Left colon (tissue), 2 donors: ENCODE measurements around the gene ANKRD53. TPM values are rescaled to one million over a fixed set of nuclear protein-coding genes. Genes with fewer than 3 reads are reported as not detected.
A peak's percentile ranks its signal among the peaks of the same experiment; 100 is the strongest.
"Not testable (repeated sequence)": the region's sequence is repeated elsewhere in the genome, so short reads cannot be mapped to it uniquely, and the experiment has no call there.

Experiments
- ATAC-seq: fragments of 200-7000 bp; cut with Tn5 transposase; one replicate; pipeline ENCODE4 v1.9.1; 2020; ENCODE audit warnings: mild to moderate bottlenecking, moderate library complexity
- DNase-seq, 2 donors: peaks; one replicate each; pipeline ENCODE4 v3.0.0-alpha.2; 2020
- intact Hi-C, 2 donors: fragments of 100-400 bp; cut with DNase I in 1 of 2; cut with micrococcal nuclease in 1 of 2; formaldehyde crosslinking; loops; one replicate each; pipeline versions ENCODE4 v1.11.2 to v1.14.0; 2022; cut with DNase I, micrococcal nuclease
- total RNA-seq, 2 donors: library from RNA; stranded (reverse); fragmentation: NEBNext Ultra II Directional; extraction: Animal tissue kit (Norgen Biotek cat#: 25700); gene quantifications; one replicate each; pipeline ENCODE4 v1.2.1, GENCODE V29; 2021
- donor health status: DM: no; HTN: no; CAD: no.
- donor health status: DM: yes; HTN: yes; CAD: no.

Gene ANKRD53
- total RNA-seq, 2 donors from 2014 or later = 0.61 to 0.70 TPM

DNA sequence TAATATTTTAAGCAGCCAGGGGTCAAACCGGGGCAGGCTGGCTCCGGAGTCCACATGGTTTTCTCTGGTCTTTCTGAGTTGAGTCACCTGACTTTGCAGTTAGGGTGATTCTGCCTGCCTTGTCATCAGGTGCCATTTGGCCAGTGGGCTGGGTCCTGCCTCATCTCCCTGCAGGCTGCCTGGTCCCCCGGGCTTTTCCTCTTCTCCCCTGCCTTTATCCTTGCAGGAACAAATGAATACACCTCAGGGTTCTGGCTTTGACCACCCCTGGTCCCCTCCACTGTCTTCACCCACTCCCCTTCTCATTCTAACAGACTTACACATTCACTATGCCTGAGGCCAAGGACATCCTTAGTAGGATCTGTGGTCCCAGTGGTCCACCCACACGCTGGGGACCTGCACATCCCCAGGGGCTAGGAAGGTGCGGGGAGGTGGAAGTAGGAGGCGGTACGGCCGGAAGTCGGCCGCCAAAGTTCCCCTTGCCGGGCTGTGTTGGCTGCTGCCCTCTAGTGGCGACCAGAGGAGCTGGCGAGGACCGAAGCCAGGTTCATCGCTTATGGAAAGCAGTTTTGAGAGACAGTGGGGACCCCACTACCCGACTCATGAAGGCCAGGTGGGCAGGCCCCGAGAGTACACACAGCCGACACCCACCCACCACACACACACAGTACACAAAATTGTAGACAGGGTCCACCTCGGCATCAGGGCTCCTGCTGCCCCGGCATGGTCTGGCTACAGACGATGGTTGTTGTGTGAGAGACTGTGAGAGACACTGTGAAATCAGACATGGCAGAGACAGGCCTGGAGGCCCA lies 22.6 kb downstream of the ANKRD53 start:
- intact Hi-C loops = no loop called here
- peak; percentile 68 to 82 for DNase-seq
- peak; percentile 90 for ATAC-seq

DNA sequence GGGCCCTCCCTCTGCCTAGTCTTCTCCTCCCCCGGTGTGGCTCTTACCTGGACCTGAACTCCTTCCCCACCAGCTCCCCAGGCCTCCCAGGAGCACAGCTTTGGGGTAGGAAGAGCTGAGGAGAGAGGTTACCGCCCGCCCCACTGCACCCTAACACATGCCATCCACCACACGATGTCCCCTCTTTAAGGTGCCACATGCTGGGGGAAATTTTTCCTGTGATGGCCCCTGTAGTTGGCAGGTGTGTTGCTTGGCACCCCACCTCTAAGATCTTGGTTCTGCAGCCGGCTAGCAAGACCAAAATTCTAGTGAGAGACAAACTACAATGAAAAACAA lies 23.1 kb downstream of the ANKRD53 start:
- ATAC-seq (no peak), DNase-seq (peak in 1 of 2 donors; percentile 18)
- intact Hi-C loops = no loop called here

DNA sequence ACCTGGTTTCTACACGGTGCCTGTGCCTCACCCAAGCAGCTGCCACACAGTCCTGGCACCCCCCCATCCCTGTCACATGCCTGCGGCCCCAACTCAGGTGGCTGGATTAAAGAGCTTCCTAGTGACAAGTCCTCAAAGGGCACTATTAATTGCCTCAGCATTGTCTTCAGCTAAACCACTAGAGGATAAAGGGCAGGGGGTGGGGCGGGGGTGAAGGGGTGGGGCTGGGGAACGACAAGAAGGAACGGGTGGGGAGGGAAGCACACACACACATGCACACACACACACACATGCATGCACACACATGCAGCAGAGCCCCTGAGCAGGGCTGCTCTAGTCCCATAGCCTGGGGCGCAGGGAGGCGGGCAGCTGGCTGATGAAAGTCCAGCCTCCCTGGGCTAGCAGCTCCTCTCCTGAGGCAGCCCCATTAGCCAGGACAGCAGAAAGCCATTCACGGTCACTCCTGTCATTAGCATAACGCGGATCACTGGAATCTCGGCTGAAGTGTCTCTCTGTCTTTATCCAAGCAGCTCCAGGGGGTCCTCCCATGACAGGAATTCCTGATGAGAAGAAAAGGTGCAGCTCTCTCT lies 23.6 kb downstream of the ANKRD53 start:
- ATAC-seq = peak; percentile 34
- intact Hi-C loops = no loop called here
- DNase-seq = peak in 1 of 2 donors; percentile 18

- ATAC-seq (no peak), DNase-seq (no peak)
- intact Hi-C loops = no loop called here
Observed at GRCh38 chr2:71003396-71003795, 25.0 kb downstream of the ANKRD53 start.

DNA sequence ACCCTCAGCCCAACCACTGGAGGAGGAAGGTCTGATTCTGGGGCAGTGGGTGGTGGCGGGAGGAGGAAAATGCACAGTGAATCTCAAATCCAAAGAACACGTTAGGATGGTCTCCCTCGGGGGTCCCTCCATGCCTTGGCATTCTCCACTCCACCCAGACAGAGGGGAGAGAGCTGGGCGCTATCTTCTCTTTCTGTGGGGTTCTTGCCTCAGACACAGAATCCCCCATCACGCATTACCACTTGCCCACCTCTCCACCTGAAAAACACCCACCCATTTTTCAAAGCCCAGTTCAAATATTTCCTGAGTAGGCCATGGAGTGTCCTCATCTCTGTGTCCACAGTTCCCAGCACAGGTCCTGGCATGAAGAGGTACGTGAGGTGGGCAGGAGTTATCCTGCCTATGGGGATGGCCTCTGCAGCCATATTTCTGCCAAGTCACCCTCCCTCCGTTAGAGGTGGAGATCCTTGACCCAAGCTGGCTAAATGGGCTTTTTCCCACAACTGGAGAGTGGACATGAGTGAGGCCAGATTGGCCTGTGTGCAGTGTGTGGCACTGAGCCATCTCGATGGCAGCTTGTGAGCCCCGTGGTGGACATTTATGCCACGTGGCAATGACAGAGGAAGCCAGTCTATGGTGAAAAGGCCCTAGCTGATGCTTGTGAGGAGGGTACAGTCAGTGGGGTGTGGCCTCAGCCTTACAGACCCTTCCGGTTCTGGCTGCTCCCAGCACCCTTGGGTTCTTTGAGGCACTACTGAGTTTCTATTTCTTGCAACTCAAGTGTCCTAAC lies 25.7 kb downstream of the ANKRD53 start:
- no peak for ATAC-seq
- intact Hi-C loops = no loop called here
- no peak for DNase-seq

GRCh38 chr2:71004857-71005256 lies 26.4 kb downstream of the ANKRD53 start:
- intact Hi-C loops = no loop called here
- no peak for ATAC-seq
- no peak for DNase-seq

- no peak for DNase-seq
- ATAC-seq = no peak
- intact Hi-C loops = no loop called here
Observed at GRCh38 chr2:71005271-71006202, 27.1 kb downstream of the ANKRD53 start.

- intact Hi-C loops = no loop called here
- DNase-seq = no peak
- no peak for ATAC-seq
Observed at GRCh38 chr2:71006323-71006722, 27.9 kb downstream of the ANKRD53 start.

- DNase-seq = no peak
- intact Hi-C loops = no loop called here
- no peak for ATAC-seq
Observed at GRCh38 chr2:71006955-71007799, 28.7 kb downstream of the ANKRD53 start.

DNA sequence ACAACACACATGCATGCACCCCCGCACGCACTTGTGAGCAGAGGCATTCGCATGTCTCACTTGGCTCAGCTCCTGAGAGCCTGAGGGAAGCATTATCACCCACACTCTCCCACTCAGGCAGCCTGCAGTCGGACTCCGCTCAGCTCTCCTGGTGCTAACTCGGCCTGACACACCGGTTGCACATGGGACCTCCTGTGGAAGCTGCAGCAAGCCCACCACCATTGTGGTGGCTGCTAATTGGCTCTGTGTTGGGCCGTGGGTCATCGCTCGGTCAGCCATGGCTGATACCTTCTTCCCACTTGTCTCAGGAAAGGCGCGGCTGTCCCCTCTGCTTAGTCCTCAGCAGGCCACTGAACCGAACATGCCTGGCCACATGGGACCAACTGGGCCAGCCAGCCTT lies 29.9 kb downstream of the ANKRD53 start:
- ATAC-seq (no peak), DNase-seq (no peak)
- intact Hi-C loops = no loop called here

GRCh38 chr2:71011786-71012185 lies 33.4 kb downstream of the ANKRD53 start:
- ATAC-seq, DNase-seq, intact Hi-C loops: not testable (repeated sequence)

DNA sequence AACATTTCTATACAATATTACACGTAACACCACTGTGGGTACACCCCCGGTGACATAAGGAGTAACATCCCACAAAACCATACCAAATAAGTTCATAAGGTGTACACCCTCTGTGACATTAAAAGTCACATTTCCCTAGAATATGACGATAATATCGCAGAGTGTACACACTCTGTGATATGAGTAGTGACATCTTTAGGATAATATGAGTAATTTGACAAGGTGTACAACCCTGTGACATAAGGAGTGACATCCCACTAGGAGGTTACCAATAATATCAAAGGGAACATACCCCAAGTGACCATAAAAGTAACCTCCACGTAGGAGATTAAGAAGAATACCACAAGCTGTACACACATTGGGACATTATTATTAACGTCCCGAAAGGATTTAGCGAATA lies 40.2 kb downstream of the ANKRD53 start:
- intact Hi-C loops = no loop called here
- DNase-seq (no peak), ATAC-seq (no peak)

- DNase-seq, intact Hi-C loops, ATAC-seq: not testable (repeated sequence)
Observed at GRCh38 chr2:71019989-71020388, 41.6 kb downstream of the ANKRD53 start.

GRCh38 chr2:71021394-71021793 lies 43.0 kb downstream of the ANKRD53 start:
- intact Hi-C loops, ATAC-seq, DNase-seq: not testable (repeated sequence)

GRCh38 chr2:71023553-71024243 lies 45.3 kb downstream of the ANKRD53 start:
- intact Hi-C loops, ATAC-seq: not testable (repeated sequence)
- DNase-seq = peak; percentile 45 to 68
